Gastrocnemius medialis (tissue), 4 donors: Measurements from ENCODE around the gene DMBT1.

Source experiments
- CTCF ChIP-seq, 5 experiments: fragments of 450-650 bp in 3 of 5; fragments of 200-600 bp in 2 of 5; sonication (generic) in 2 of 5; IDR thresholded peaks in 4 of 5; conservative IDR thresholded peaks in 1 of 5; 1 replicate in 4 of 5; 2 replicates in 1 of 5; pipeline ENCODE4 v1.5.1; 2016 to 2019; ENCODE audit warnings: antibody characterized with exemption in 5 of 5, mild to moderate bottlenecking in 3 of 5, moderate library complexity in 3 of 5
- POLR2A ChIP-seq, 2 donors: fragments of 450-650 bp; IDR thresholded peaks; one replicate each; pipeline ENCODE4 v1.6.1; 2017; ENCODE audit warnings: antibody characterized with exemption in 2 of 2, mild to moderate bottlenecking in 2 of 2, moderate library complexity in 2 of 2

- TF ChIP-seq CTCF (IDR thresholded peaks at IDR 0.05 in 4 of 5, conservative IDR thresholded peaks at IDR 0.05 in 1 of 5): no peak
- no peak for TF ChIP-seq POLR2A (IDR thresholded peaks at IDR 0.05)
Measured at GRCh38 chr10:122632031-122632430, 71.5 kb downstream of the DMBT1 start.
